Gastrocnemius medialis (tissue), 4 donors: ENCODE measurements around the gene PSMD12.

ENCODE experiments used
- CTCF ChIP-seq, 5 experiments: fragments of 450-650 bp in 3 of 5; fragments of 200-600 bp in 2 of 5; sonication (generic) in 2 of 5; IDR thresholded peaks in 4 of 5; conservative IDR thresholded peaks in 1 of 5; 1 replicate in 4 of 5; 2 replicates in 1 of 5; pipeline ENCODE4 v1.5.1; 2016 to 2019; ENCODE audit warnings: antibody characterized with exemption in 5 of 5, mild to moderate bottlenecking in 3 of 5, moderate library complexity in 3 of 5
- POLR2A ChIP-seq, 2 donors: fragments of 450-650 bp; IDR thresholded peaks; one replicate each; pipeline ENCODE4 v1.6.1; 2017; ENCODE audit warnings: antibody characterized with exemption in 2 of 2, mild to moderate bottlenecking in 2 of 2, moderate library complexity in 2 of 2

GRCh38 chr17:67289181-67289876 is 77.0 kb downstream of the PSMD12 start:
- TF ChIP-seq CTCF (IDR thresholded peaks at IDR 0.05 in 4 of 5, conservative IDR thresholded peaks at IDR 0.05 in 1 of 5) (no peak), POLR2A (IDR thresholded peaks at IDR 0.05) (no peak)
